Fibroblast of villous mesenchyme (primary cell): Measurements from ENCODE around the gene HMOX1. TPM values are rescaled to one million over a fixed set of nuclear protein-coding genes. Genes with fewer than 3 reads are reported as not detected.

ENCODE experiments used
- DNase-seq: peaks from one replicate; pipeline ENCODE4 v3.0.0-alpha.2; 2010; ENCODE audit warnings: low read depth
- H3K4me3 ChIP-seq: 2 replicates; pipeline ENCODE4 v1.5.1; 2011; ENCODE audit warnings: low read depth, mild to moderate bottlenecking, low read length
- CTCF ChIP-seq: IDR thresholded peaks from 2 replicates; pipeline ENCODE4 v1.5.1; 2012; ENCODE audit warnings: low read depth, mild to moderate bottlenecking, low read length; ENCODE audit not compliant: insufficient read depth
- total RNA-seq: library from RNA; depleted of rRNA; stranded (reverse); fragments of >200 nt; gene quantifications from 2 replicates; pipeline ENCODE4 v1.2.3, GENCODE V29; 2012

HMOX1 gene
- total RNA-seq, 1 donor = 24.2 TPM

GRCh38 chr22:35375031-35375430 lies 5.9 kb upstream of the HMOX1 start:
- H3K4me3 ChIP-seq = no peak overlapping the region
- no peak for TF ChIP-seq CTCF
- no peak for DNase-seq

GRCh38 chr22:35375526-35375925 lies 5.4 kb upstream of the HMOX1 start:
- TF ChIP-seq CTCF = no peak
- DNase-seq = no peak
- no peak overlapping the region for H3K4me3 ChIP-seq

GRCh38 chr22:35376728-35377472 lies 4.0 kb upstream of the HMOX1 start:
- H3K4me3 ChIP-seq = no peak overlapping the region
- peak; percentile 99 for DNase-seq
- no peak for TF ChIP-seq CTCF

- no peak for TF ChIP-seq CTCF
- H3K4me3 ChIP-seq = no peak overlapping the region
- no peak for DNase-seq
These were observed 3.2 kb upstream of the HMOX1 start for GRCh38 chr22:35377735-35378134.

- no peak for TF ChIP-seq CTCF
- no peak overlapping the region for H3K4me3 ChIP-seq
- no peak for DNase-seq
These were observed 2.3 kb upstream of the HMOX1 start for GRCh38 chr22:35378621-35379020.

- H3K4me3 ChIP-seq = no peak overlapping the region
- no peak for TF ChIP-seq CTCF
- no peak for DNase-seq
These were observed 1.5 kb upstream of the HMOX1 start for GRCh38 chr22:35379146-35379993.
